GM12892 (cell line): ENCODE results near the gene RAB15.
A peak's percentile ranks its signal among the peaks of the same experiment; 100 is the strongest.

Experiments
- DNase-seq: peaks from one replicate; pipeline ENCODE4 v3.0.0; 2011; ENCODE audit not compliant: insufficient read length
- FAIRE-seq: peaks from 2 replicates; lab custom pipeline; 2011; peaks lifted over from hg19 to GRCh38; lab: Jason Lieb, UNC
- POLR2A ChIP-seq: IDR thresholded peaks from 2 replicates; pipeline ENCODE4 v1.6.1; 2011; ENCODE audit warnings: low read depth, low read length, control low read depth
- POLR2AphosphoS5 ChIP-seq: IDR thresholded peaks from 2 replicates; pipeline ENCODE4 v1.6.1; 2011; ENCODE audit warnings: low read depth, low read length, control low read depth
- TAF1 ChIP-seq: IDR thresholded peaks from 2 replicates; pipeline ENCODE4 v1.6.1; 2011; ENCODE audit warnings: low read depth, mild to moderate bottlenecking, control low read depth, low read length, borderline replicate concordance

Gene RAB15

GRCh38 chr14:64966976-64967375 lies 5.2 kb downstream of the RAB15 start:
- TF ChIP-seq POLR2AphosphoS5 (no peak), TAF1 (no peak), POLR2A (no peak)
- no peak for DNase-seq
- FAIRE-seq: no peak

- no peak for FAIRE-seq
- TF ChIP-seq POLR2A (no peak), POLR2AphosphoS5 (no peak), TAF1 (no peak)
- DNase-seq: no peak
Observed at GRCh38 chr14:64965356-64966000, 6.7 kb downstream of the RAB15 start.

DNA sequence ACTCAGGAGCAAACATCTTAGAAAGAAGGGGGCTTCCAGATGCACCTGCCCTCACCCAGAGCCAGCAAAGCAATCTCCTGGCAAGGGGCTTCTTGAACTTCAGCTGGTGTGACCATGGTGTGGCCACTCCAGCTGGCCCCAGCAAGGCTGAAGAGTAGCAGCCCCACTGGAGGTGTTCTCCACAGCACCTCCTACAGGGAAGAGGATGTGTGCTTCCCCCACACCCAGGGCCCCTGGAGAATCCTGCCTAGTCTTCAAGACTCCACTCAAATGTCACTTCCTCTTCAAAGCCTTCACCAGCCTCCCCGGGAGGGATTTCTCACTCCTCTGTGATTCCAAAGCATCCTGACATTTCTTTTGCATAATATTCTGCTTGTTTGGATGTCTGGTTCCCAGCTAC lies 8.5 kb downstream of the RAB15 start:
- DNase-seq (no peak), FAIRE-seq (no peak)
- TF ChIP-seq POLR2A (no peak), TAF1 (no peak), POLR2AphosphoS5 (no peak)

DNA sequence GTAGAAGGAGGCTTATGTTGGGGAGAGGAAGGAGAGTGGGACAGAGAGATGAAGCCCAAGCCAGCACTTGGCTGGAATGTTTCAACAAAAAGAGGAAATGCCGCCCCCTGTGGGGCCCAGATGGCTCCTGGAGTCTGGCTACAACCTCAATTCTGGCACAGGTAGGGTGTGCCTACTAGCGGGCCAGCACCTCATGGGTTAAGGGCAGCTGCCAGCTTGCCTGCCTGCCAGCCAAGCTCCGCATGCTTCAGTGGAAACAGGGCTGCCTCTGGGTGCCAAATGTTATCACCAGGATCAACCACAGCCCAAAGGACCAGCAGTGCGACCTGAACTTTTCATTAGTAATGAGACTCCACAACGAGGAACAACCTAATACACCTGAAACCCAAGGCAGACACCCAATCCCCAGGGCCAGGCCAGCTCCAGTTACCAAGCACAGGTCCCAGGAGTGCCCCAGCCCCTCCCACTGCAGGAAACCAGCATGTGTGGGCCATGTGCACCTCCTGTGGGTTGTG lies 11.3 kb downstream of the RAB15 start:
- TF ChIP-seq TAF1: no peak
- FAIRE-seq (no peak), DNase-seq (no peak)

- no peak for DNase-seq
- TF ChIP-seq TAF1 (no peak), POLR2AphosphoS5 (no peak), POLR2A (no peak)
- FAIRE-seq: no peak
Observed at GRCh38 chr14:64958743-64959142, 13.4 kb downstream of the RAB15 start.

DNA sequence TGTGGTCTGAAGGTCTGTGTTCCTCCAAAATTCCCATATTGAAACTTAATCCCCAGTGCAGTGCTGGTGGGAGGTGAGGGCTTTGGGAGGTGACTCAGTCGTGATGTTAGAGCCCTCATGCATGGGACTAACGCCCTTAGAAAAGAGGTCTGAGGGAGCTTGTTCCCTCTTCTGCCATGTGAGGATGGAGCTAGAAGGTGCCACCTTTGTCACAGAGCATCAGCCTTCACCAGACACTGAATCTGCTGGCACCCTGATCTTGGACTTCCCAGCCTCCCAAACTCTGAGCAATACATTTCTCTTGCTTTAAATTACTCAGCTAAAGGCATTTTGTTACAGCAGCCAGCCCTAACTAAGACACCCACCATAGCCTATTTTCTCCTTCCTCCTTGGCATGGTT lies 13.9 kb downstream of the RAB15 start:
- no peak for FAIRE-seq
- TF ChIP-seq POLR2A (no peak), TAF1 (no peak), POLR2AphosphoS5 (no peak)

DNA sequence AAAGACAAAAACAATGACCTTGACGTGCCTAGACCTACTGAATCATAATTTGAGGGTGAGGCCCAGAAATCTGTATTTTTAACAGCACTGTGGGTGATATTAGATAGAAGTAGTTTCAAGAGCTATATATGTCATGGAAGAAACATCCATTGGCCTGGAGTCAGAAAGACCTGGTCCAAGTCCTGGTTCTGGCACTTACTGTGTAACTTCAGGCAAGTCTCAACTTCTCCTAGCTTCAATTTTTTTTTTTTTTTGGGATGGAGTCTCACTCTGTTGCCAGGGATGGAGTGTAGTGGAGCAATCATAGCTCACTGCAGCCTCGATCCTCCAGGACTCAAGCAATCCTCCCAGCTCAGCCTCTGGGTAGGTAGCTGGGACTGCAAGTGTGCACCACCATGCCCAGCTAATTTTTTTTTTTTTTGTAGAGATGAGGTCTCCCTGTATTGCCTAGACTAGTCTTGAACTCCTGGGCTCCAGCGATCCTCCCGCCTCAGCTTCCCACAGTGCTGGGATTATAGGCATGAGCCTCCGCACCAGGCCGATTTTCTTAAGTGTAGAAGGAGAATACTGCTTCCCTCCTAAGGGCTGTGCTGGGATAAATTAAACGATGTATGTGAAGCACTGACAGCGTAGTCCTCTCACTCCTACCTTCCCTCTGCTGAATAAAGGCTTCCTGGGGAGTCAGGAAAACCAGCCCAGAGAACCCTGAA lies 15.3 kb downstream of the RAB15 start:
- TF ChIP-seq TAF1 (no peak), POLR2A (no peak), POLR2AphosphoS5 (no peak)
- no peak for FAIRE-seq
- DNase-seq: no peak

More for the DNA sequence above, 13.9 kb downstream of the RAB15 start:
- DNase-seq: no peak

GRCh38 chr14:64955297-64955696 lies 16.8 kb downstream of the RAB15 start:
- TF ChIP-seq TAF1 (no peak), POLR2AphosphoS5 (no peak), POLR2A (no peak)
- DNase-seq (no peak), FAIRE-seq (no peak)

DNA sequence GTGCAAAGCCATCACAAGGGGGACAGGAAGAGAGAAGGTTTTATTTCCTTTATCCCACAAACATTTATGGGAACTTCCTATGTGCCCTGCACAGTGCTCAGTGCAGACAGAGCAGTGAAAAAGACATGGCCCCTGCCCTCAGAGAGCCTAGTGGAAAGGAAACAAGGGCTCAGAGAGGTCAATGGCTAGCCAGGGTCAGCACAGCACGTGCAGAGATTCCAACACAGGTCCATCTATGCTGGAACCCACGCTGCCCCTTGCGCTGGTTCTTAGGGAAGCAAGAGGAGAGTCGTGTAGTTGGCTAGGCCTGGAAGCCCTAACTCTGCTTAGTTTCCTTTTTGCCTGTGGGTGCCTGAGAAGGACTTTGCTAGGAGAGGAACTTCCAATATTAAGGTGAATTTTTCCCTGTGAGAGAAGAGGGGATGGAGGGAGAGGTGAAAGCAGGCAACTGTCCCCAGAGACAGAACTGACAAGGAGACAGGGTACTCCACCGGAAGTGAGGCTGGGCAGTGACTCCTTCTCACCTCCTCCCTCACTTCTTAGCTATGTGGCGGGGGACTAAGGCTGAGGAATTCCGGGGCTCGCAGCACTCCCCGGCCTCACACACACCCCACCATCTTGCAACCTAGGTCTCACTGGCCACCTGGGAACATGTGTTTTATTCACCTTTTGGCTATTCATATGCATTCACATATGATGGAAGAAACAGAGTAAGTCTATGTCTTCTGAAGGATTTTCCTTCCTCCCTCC lies 17.5 kb downstream of the RAB15 start:
- DNase-seq: no peak
- TF ChIP-seq POLR2AphosphoS5: no peak
- TF ChIP-seq TAF1: no peak
- no peak for TF ChIP-seq POLR2A
- FAIRE-seq: no peak

DNA sequence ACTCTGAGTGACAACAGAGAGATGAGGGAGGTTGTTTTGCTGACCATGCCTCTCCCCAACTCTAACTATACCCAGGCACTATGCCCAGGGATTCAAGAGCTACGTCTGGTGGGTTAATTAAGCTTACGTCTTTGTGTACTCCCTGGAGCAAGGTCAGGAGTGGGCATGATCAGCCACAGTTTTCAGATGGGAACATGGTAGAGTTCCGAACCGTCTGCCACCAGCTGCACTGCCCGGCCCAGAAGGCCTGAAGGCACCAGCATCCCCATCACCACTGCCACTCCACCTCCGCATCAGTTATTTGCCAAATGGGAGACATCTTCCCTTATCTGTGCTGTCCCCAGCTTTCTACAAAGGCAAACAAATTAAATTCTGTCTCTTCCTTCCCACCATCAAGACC lies 18.5 kb downstream of the RAB15 start:
- no peak for DNase-seq
- TF ChIP-seq POLR2A (no peak), TAF1 (no peak), POLR2AphosphoS5 (no peak)
- peak; percentile 27 for FAIRE-seq

GRCh38 chr14:64953310-64953654 lies 18.9 kb downstream of the RAB15 start:
- TF ChIP-seq POLR2A (no peak), POLR2AphosphoS5 (no peak), TAF1 (no peak)
- DNase-seq (no peak), FAIRE-seq (no peak)
